Measurements from ENCODE around the gene SOWAHA. TPM values are rescaled to one million over a fixed set of nuclear protein-coding genes. Genes with fewer than 3 reads are reported as not detected.

Gene SOWAHA
- total and polyA plus RNA-seq, 2 of the 8 experiments (the other 6 are each of a cell fraction or from before 2014, with no cell fraction given): 0.09 to 0.11 TPM

GRCh38 chr5:132787076-132787475 is 26.0 kb upstream of the SOWAHA start (continued):
- TF ChIP-seq POU5F1 (IDR thresholded peaks at IDR 0.05; ENCODE audit: low read depth, low read length) (no peak), SIX5 (IDR thresholded peaks at IDR 0.05; ENCODE audit: low read depth, low read length) (no peak), JUN (IDR thresholded peaks at IDR 0.05; ENCODE audit: low read depth, low read length) (no peak), RXRA (IDR thresholded peaks at IDR 0.05; ENCODE audit: insufficient read depth, low read depth, low read length) (no peak), BCL11A (IDR thresholded peaks at IDR 0.05; ENCODE audit: low read depth in 2 of 2, low read length in 2 of 2) (no peak), NANOG (IDR thresholded peaks at IDR 0.05; ENCODE audit: insufficient read depth, low read depth, low read length, poor library complexity, severe bottlenecking) (no peak), SAP30 (IDR thresholded peaks at IDR 0.05; ENCODE audit: insufficient read depth, insufficient replicate concordance, low read length) (no peak)
